GM18517 (cell line): Measurements from ENCODE around the gene PEPD.

ENCODE experiments used
- ATAC-seq: cut with Tn5 transposase; IDR thresholded peaks from one replicate; pipeline ENCODE4 v1.9.1; 2021; ENCODE audit warnings: mild to moderate bottlenecking, moderate library complexity; ENCODE audit not compliant: unreplicated experiment

The PEPD gene

GRCh38 chr19:33443638-33444561 lies 77.7 kb downstream of the PEPD start:
- no peak for ATAC-seq

- no peak for ATAC-seq
These were observed 78.9 kb downstream of the PEPD start for GRCh38 chr19:33442706-33443105.

- ATAC-seq, result no peak
These were observed 79.8 kb downstream of the PEPD start for GRCh38 chr19:33441828-33442227.

- ATAC-seq, result no peak
These were observed 80.3 kb downstream of the PEPD start for GRCh38 chr19:33441277-33441699.

GRCh38 chr19:33440682-33441081 lies 80.9 kb downstream of the PEPD start:
- no peak for ATAC-seq

GRCh38 chr19:33440241-33440640 lies 81.3 kb downstream of the PEPD start:
- no peak for ATAC-seq

- ATAC-seq, result no peak
These were observed 82.4 kb downstream of the PEPD start for GRCh38 chr19:33438987-33439781.

GRCh38 chr19:33437821-33438671 lies 83.5 kb downstream of the PEPD start:
- ATAC-seq, result no peak

- ATAC-seq, result no peak
These were observed 84.2 kb downstream of the PEPD start for GRCh38 chr19:33437393-33437820.

GRCh38 chr19:33436360-33437345 lies 84.9 kb downstream of the PEPD start:
- ATAC-seq, result no peak

GRCh38 chr19:33435706-33436359 lies 85.8 kb downstream of the PEPD start:
- ATAC-seq, result no peak

GRCh38 chr19:33434886-33435705 lies 86.5 kb downstream of the PEPD start:
- ATAC-seq, result no peak

- ATAC-seq, result no peak
These were observed 87.3 kb downstream of the PEPD start for GRCh38 chr19:33434069-33434885.

GRCh38 chr19:33432446-33433170 lies 89.0 kb downstream of the PEPD start:
- ATAC-seq, result no peak

- ATAC-seq, result no peak
These were observed 89.6 kb downstream of the PEPD start for GRCh38 chr19:33432015-33432414.

GRCh38 chr19:33430674-33431277 lies 90.8 kb downstream of the PEPD start:
- ATAC-seq, result no peak
